ENCODE data around the gene AFF3. TPM values are rescaled to one million over a fixed set of nuclear protein-coding genes. Genes with fewer than 3 reads are reported as not detected.

AFF3 gene
- total and polyA plus RNA-seq, 2 of the 4 experiments (the other 2 are of a cell fraction): 12.9 to 14.3 TPM

DNA sequence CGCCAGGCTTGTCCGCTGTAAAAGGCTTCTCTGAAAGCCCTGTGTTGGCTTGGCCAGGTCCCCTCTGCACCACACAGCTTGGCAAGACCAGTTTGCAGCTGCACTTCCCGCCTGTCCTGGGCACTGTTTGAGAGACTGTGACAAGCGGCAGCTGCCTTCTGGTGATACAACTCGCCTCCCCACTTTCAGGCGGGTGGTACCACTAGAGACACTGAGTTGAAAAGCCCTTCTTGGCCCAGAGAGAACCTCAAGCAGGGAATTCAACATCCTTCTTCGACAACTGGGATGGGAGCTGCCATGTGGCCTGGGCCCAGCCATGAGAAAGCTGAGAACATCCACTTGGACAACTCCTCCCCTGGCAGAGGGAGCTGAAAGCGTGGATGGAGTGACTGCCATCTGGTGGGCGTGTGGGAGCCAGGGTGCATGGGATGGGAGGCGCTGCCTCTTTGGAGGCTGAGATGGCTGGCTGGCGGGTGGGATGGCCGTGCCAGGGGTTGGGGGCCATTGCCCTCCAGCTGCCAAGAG lies 527.1 kb downstream of the AFF3 start:
- H4K91ac ChIP-seq (ENCODE audit: insufficient read depth, low read depth, low read length): no peak overlapping the region
- H3K4me3 ChIP-seq (ENCODE audit: insufficient read depth, low read depth, low read length): no peak overlapping the region
- H2AK9ac ChIP-seq (replicated peaks; ENCODE audit: low read depth, low read length, poor library complexity): no peak overlapping the region
- H2BK5ac ChIP-seq (ENCODE audit: low read depth, low read length, poor library complexity, severe bottlenecking): no peak overlapping the region
- ChIA-PET POLR2A (ENCODE audit: unreplicated experiment) (no interaction called here), CTCF (no interaction called here)
- H2BK120ac ChIP-seq (ENCODE audit: low read depth, low read length): no peak overlapping the region
- no peak overlapping the region for H2AK5ac ChIP-seq (ENCODE audit: low read depth, low read length)
- dilution Hi-C loops (cut with HindIII; ENCODE audit: low sequenced_read_pairs, unreplicated experiment) (no loop called here), in situ Hi-C loops (cut with MboI; ENCODE audit: low sequenced_read_pairs) (no loop called here), intact Hi-C loops (cut with micrococcal nuclease) (no loop called here)
- no peak overlapping the region for H4K8ac ChIP-seq (ENCODE audit: low read depth in 2 of 2, low read length in 2 of 2)
- ATAC-seq (ENCODE audit: low read depth) (no peak), DNase-seq (no peak)
- H2BK15ac ChIP-seq (ENCODE audit: low read depth, low read length): no peak overlapping the region
- peaks cover 7% of the 10 kb centered on the region for H3K4me1 ChIP-seq (ENCODE audit: control insufficient read depth, insufficient read depth, low read length)
- no peak overlapping the region for H3K4me2 ChIP-seq (ENCODE audit: low read depth, low read length)
- peaks cover 2% of the 10 kb centered on the region; the same call in 1 of the 2 replicates for H3K36me3 ChIP-seq (ENCODE audit: control insufficient read depth, insufficient read depth, low read length)
- H3K18ac ChIP-seq (ENCODE audit: low read depth, low read length): no peak overlapping the region
- H4K5ac ChIP-seq (ENCODE audit: low read depth, low read length): no peak overlapping the region
- WGBS, 2 experiments (ENCODE audit: extremely low coverage in 2 of 2, insufficient read length in 1 of 2): 100% methylated on average over 1 of the region's 12 CpGs; no CpG with 5 or more reads in 1 of the 2 experiments
- no peak overlapping the region for H3K9ac ChIP-seq (ENCODE audit: low read depth, low read length)
- peaks cover under 1% of the 10 kb centered on the region; the same call in 1 of the 2 replicates for H3K9me1 ChIP-seq (ENCODE audit: insufficient read depth, low read length)
- H2BK20ac ChIP-seq (ENCODE audit: low read depth, low read length): no peak overlapping the region
- no peaks in the 10 kb centered on the region for H3K9me3 ChIP-seq (ENCODE audit: control insufficient read depth, insufficient read depth, low read length)
- H2AFZ ChIP-seq (replicated peaks; ENCODE audit: low read length, poor library complexity): no peak overlapping the region
- H3K14ac ChIP-seq (replicated peaks; ENCODE audit: low read depth, low read length): no peak overlapping the region
- no peak overlapping the region for H3K4ac ChIP-seq (ENCODE audit: low read depth, low read length)
- H3K27ac ChIP-seq (ENCODE audit: insufficient read depth, low read length): no peak overlapping the region
- TF ChIP-seq MAFK (IDR thresholded peaks at IDR 0.05; ENCODE audit: low read depth, low read length): no peak
- TF ChIP-seq, protein P1, sequence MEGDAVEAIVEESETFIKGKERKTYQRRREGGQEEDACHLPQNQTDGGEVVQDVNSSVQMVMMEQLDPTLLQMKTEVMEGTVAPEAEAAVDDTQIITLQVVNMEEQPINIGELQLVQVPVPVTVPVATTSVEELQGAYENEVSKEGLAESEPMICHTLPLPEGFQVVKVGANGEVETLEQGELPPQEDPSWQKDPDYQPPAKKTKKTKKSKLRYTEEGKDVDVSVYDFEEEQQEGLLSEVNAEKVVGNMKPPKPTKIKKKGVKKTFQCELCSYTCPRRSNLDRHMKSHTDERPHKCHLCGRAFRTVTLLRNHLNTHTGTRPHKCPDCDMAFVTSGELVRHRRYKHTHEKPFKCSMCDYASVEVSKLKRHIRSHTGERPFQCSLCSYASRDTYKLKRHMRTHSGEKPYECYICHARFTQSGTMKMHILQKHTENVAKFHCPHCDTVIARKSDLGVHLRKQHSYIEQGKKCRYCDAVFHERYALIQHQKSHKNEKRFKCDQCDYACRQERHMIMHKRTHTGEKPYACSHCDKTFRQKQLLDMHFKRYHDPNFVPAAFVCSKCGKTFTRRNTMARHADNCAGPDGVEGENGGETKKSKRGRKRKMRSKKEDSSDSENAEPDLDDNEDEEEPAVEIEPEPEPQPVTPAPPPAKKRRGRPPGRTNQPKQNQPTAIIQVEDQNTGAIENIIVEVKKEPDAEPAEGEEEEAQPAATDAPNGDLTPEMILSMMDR (conservative IDR thresholded peaks at IDR 0.05; ENCODE audit: low read depth, low read length): 0 out of 2 replicates have a peak, but pooled peaks have one; percentile 4
- no peak overlapping the region for H3K23ac ChIP-seq (ENCODE audit: low read depth, low read length)
- no peaks in the 10 kb centered on the region for H3K79me1 ChIP-seq (ENCODE audit: low read depth in 1 of 2, low read length in 2 of 2)
- no peaks in the 10 kb centered on the region for H4K20me1 ChIP-seq (ENCODE audit: insufficient read depth, low read length)
- no TSS peak for BruUV-seq (replicated peaks)
- H3K56ac ChIP-seq (ENCODE audit: extremely low read depth, insufficient read depth, low read length): no peak overlapping the region
- no peaks in the 10 kb centered on the region for H3K27me3 ChIP-seq (ENCODE audit: control insufficient read depth, insufficient read depth, low read length)

Data from IMR-90 (cell line).